ENCODE results near the gene GALNT7. TPM values are rescaled to one million over a fixed set of nuclear protein-coding genes. Genes with fewer than 3 reads are reported as not detected.

GALNT7 gene
- total RNA-seq, 2 donors from 2014 or later, result 12.5 to 13.7 TPM

- ATAC-seq, result no peak
- no peaks in the 10 kb centered on the region for H3K9me3 ChIP-seq (ENCODE audit: control insufficient read depth, low read length, poor library complexity, severe bottlenecking)
- H3K4me1 Mint-ChIP-seq, result peaks cover 8% of the 10 kb centered on the region
- peaks cover 4% of the 10 kb centered on the region for H3K27me3 Mint-ChIP-seq
- no peak for DNase-seq
- H3K4me3 Mint-ChIP-seq, result no peak overlapping the region
- no peaks in the 10 kb centered on the region for H3K36me3 Mint-ChIP-seq (ENCODE audit: low read depth)
- H3K27ac Mint-ChIP-seq, result no peak overlapping the region
These were observed 192.1 kb downstream of the GALNT7 start for GRCh38 chr4:173360587-173361221.

GRCh38 chr4:173362666-173363065 lies 194.1 kb downstream of the GALNT7 start:
- H3K9me3 ChIP-seq (ENCODE audit: control insufficient read depth, low read length, poor library complexity, severe bottlenecking), result no peaks in the 10 kb centered on the region
- H3K27me3 Mint-ChIP-seq, result peaks cover 4% of the 10 kb centered on the region
- ATAC-seq (no peak), DNase-seq (no peak)
- H3K4me1 Mint-ChIP-seq, result peaks cover 14% of the 10 kb centered on the region
- no peak overlapping the region for H3K4me3 Mint-ChIP-seq
- H3K27ac Mint-ChIP-seq, result no peak overlapping the region
- H3K36me3 Mint-ChIP-seq (ENCODE audit: low read depth), result no peaks in the 10 kb centered on the region

GRCh38 chr4:173365359-173365996 lies 196.9 kb downstream of the GALNT7 start:
- Mint-ChIP-seq H3K36me3 (ENCODE audit: low read depth) (no peaks in the 10 kb centered on the region), H3K27ac (peak overlapping the region; percentile 14), H3K4me3 (no peak overlapping the region), H3K4me1 (peaks cover 20% of the 10 kb centered on the region), H3K27me3 (no peaks in the 10 kb centered on the region)
- H3K9me3 ChIP-seq (ENCODE audit: control insufficient read depth, low read length, poor library complexity, severe bottlenecking), result no peaks in the 10 kb centered on the region
- no peak for ATAC-seq
- DNase-seq, result no peak

GRCh38 chr4:173367285-173367684 lies 198.7 kb downstream of the GALNT7 start:
- H3K36me3 Mint-ChIP-seq (ENCODE audit: low read depth), result peaks cover 2% of the 10 kb centered on the region
- DNase-seq (no peak), ATAC-seq (no peak)
- no peaks in the 10 kb centered on the region for H3K27me3 Mint-ChIP-seq
- H3K9me3 ChIP-seq (ENCODE audit: control insufficient read depth, low read length, poor library complexity, severe bottlenecking), result no peaks in the 10 kb centered on the region
- peaks cover 27% of the 10 kb centered on the region for H3K4me1 Mint-ChIP-seq
- H3K27ac Mint-ChIP-seq, result no peak overlapping the region
- H3K4me3 Mint-ChIP-seq, result no peak overlapping the region

- H3K36me3 Mint-ChIP-seq (ENCODE audit: low read depth), result peaks cover 2% of the 10 kb centered on the region
- H3K27me3 Mint-ChIP-seq, result no peaks in the 10 kb centered on the region
- peak overlapping the region; percentile 6 for H3K27ac Mint-ChIP-seq
- H3K9me3 ChIP-seq (ENCODE audit: control insufficient read depth, low read length, poor library complexity, severe bottlenecking), result no peaks in the 10 kb centered on the region
- H3K4me3 Mint-ChIP-seq, result no peak overlapping the region
- no peak for DNase-seq
- peaks cover 30% of the 10 kb centered on the region for H3K4me1 Mint-ChIP-seq
- ATAC-seq, result no peak
These were observed 199.3 kb downstream of the GALNT7 start for GRCh38 chr4:173367946-173368345.

GRCh38 chr4:173370130-173370476 lies 201.5 kb downstream of the GALNT7 start:
- DNase-seq, result peak in 2 of 3 donors; percentile 30 to 49
- Mint-ChIP-seq H3K4me3 (peak overlapping the region; percentile 99), H3K27ac (peak overlapping the region; percentile 91), H3K4me1 (peaks cover 34% of the 10 kb centered on the region), H3K27me3 (no peaks in the 10 kb centered on the region), H3K36me3 (ENCODE audit: low read depth) (peaks cover 2% of the 10 kb centered on the region)
- ATAC-seq, result peak; percentile 33
- H3K9me3 ChIP-seq (ENCODE audit: control insufficient read depth, low read length, poor library complexity, severe bottlenecking), result no peaks in the 10 kb centered on the region

GRCh38 chr4:173370477-173371291 lies 202.1 kb downstream of the GALNT7 start, which contains the start of gene SAP30:
Gene SAP30, plus strand, starts transcription at chr4:173370954. Its CDS starts 229 bp downstream, at chr4:173371183.
- peak; percentile 89 for ATAC-seq
- Mint-ChIP-seq H3K36me3 (ENCODE audit: low read depth) (peaks cover 2% of the 10 kb centered on the region), H3K4me1 (peaks cover 28% of the 10 kb centered on the region), H3K27ac (peak within 1 kb of the TSS; percentile 91), H3K27me3 (no peaks in the 10 kb centered on the region), H3K4me3 (peak within 1 kb of the TSS; percentile 99)
- peak; percentile 91 to 96 (median 94) for DNase-seq
- no peaks in the 10 kb centered on the region for H3K9me3 ChIP-seq (ENCODE audit: control insufficient read depth, low read length, poor library complexity, severe bottlenecking)

GRCh38 chr4:173371292-173372192 lies 202.9 kb downstream of the GALNT7 start:
- Mint-ChIP-seq H3K36me3 (ENCODE audit: low read depth) (peaks cover 2% of the 10 kb centered on the region), H3K27me3 (no peaks in the 10 kb centered on the region), H3K27ac (peak overlapping the region; percentile 91), H3K4me3 (peak overlapping the region; percentile 99), H3K4me1 (peaks cover 28% of the 10 kb centered on the region)
- ATAC-seq, result peak; percentile 1
- H3K9me3 ChIP-seq (ENCODE audit: control insufficient read depth, low read length, poor library complexity, severe bottlenecking), result no peaks in the 10 kb centered on the region
- peak; percentile 18 to 48 (median 28) for DNase-seq

Other genes starting within 250 kb of the GALNT7 start
- gene HMGB2, start 165.5 kb downstream of the GALNT7 start, total RNA-seq, result 100 to 1,000 TPM; 131 to 139 TPM
- 1 to 10 TPM; 4.0 to 5.3 TPM for gene SAP30, start 202.1 kb downstream of the GALNT7 start, total RNA-seq
- gene SCRG1, start 230.3 kb downstream of the GALNT7 start, total RNA-seq, result not detected